Activated naive CD8-positive, alpha-beta T cell treated with anti-CD3 and anti-CD28 coated beads, Interleukin-2, amount 50 U/mL, for 16 hours (primary cell): Measurements from ENCODE around the gene ZNF765.
A peak's percentile ranks its signal among the peaks of the same experiment; 100 is the strongest.
"Not testable (repeated sequence)": the region's sequence is repeated elsewhere in the genome, so short reads cannot be mapped to it uniquely, and the experiment has no call there.

ENCODE experiments used
- DNase-seq: peaks from one replicate; pipeline ENCODE4 v3.0.0-alpha.2; 2020; ENCODE audit warnings: low read depth, low spot score

ZNF765 gene

DNA sequence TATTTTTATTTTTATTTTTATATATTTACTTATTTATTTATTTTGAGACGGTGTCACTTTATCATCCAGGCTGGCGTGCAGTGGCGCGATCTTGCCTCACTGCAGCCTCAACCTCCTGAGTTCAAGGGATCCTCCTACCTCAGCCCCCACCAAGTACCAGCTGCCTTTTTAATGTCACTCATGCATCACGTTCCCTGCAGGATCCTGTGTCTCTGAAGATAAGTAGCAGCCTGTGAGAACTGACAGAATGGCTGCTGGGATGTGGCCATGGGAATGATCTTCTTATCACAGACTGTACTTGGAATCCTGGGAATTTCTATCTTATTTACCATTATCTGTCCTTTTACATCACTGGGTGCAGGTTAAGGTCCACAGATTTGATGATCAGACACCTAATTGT is 27.6 kb downstream of the ZNF765 start:
- DNase-seq = no peak

DNA sequence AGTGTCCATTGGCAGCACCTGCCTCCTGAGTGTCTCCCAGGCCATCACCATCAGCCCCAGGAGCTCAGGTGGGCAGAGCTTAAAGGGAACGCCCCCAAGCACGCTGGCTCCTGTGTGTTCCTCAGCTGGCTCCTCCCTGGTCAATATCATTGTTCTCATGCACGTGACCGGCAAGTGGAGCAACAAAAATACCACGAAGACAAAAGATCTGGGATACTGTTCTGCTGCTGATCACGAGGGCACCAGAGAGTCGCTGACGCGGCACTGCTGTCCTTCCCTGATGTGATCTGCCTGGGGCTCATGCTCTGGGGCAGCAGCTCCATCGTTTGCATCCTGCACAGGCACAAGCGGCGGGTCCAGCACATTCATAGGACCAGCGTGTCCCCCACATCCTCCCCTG is 28.1 kb downstream of the ZNF765 start:
- not testable (repeated sequence) for DNase-seq

DNA sequence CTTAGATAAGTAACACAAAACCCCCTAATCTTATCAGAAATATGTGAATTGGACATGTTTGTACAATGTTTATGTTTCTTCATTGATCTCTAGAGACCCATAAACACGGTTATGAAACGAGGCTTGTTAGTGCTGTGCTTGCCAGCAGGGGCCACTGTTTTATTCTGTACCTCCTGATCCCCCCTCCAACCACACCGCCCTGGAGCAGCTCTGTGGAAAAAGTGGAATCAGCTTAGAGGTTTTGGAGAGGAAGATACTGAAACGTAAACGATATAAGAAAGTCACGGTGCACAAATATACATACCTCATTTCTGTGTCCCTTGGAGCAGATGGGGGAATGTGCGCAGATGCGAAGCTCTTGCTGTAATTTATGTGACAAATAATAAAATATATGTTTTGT is 28.7 kb downstream of the ZNF765 start:
- not testable (repeated sequence) for DNase-seq

DNA sequence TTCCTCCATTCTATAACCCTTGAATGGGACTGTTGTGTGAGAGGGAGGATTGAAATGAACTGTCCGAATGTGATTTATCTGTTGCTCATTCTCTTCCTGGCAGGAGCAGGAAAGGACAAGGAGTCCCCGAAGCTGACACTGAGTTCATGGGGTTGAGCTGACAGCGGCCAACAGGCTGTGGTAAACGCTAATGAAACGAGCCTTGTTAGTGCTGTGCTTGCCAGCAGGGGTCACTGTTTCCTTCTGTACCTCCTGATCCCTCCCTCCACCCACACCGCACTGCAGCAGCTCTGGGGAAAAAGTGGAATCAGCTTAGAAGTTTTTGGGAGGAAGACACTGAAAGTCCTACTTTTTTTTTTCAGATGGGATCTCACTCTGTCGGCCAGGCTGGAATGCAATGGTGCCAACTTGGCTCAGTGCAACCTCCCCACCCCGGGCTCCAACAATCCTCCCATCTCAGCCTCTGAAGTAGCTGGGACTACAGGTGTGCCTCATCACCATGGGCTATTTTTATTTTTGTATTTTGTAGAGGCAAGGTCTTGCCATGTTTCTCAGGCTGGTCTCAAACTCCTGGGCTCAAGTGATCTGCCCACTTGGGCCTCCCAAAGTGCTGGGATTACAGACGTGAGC is 30.1 kb downstream of the ZNF765 start:
- peak; percentile 39 for DNase-seq

DNA sequence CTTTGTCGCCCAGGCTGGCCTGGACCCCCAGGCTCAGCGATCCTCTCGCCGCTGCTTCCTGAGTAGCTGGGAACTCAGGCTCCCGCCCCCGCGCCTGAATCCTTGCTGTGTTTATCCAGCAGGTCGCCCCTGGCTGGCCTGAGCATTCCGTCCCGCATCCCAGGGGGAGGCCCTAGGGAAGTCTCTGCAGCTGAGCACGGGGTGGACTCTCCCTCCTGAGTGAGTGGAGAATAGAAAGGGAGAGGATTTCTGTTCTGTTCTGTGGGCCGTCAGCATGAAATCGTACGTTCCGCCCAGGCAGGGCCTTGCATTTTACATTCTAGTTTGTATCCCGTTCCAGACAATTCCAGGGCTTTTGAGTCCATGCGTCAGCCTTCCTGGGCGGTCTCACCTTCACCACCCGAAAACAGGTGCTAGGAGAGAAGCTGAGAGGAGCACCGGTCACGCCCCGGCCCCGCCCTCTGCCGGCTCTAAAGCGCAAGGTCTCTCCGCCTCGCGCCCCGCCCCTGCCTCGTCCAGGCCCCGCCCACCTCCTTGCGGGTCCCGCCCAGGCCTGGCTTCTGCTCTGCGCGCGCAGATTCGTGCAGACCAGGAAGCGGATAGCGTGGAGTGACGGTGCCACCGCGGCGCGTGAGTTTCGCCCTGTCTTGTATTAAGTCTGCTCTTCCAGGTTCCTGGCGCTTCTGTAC is 36.6 kb downstream of the ZNF765 start, which contains the start of gene ZNF761:
Gene ZNF761 (plus strand): TSS at position 586 of the 689 bp plus-strand sequence. CDS start 15,285 bp downstream, outside the sequence.
- DNase-seq = peak; percentile 94

DNA sequence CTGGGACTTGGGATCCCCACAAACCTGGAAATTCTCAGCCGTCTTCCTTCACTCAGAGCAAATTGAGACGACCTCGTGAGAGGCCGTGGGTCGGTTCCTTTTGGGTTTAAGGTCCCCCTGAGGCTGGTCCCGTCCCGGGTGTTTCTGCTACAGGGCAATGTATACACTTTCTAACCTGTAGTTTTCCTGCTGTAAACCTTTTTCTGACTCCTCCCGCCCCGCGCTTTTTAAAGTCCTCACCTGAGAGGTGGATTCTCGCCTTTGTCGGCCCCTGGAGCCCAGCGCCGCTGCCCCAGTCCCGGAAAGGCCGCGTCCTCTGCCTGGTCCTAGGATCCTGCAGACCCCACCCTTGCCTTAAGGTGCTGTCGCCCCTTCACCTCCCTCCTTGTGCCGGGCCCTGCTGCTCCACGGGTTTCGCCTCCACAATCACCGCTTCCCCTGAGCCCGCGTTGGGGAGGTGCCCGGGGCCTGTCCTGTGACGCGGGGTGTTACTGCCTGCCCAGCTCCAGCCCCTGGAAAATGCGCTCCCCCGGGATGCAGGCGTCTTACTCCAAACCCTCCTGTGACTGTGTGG is 37.2 kb downstream of the ZNF765 start:
- no peak for DNase-seq

DNA sequence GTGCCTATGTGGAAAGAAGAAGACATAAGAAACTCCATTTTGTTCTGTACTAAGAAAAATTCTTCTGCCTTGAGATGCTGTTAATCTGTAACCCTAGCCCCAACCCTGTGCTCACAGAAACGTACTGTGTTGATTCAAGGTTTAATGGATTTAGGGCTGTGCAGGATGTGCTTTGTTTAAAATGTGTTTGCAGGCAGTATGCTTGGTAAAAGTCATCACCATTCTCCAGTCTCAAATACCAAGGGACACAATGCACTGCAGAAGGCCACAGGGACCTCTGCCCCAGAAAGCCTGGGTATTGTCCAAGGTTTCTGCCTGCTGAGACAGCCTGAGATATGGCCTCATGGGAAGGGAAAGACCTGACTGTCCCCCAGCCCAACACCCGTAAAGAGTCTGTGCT is 48.9 kb downstream of the ZNF765 start:
- not testable (repeated sequence) for DNase-seq

DNA sequence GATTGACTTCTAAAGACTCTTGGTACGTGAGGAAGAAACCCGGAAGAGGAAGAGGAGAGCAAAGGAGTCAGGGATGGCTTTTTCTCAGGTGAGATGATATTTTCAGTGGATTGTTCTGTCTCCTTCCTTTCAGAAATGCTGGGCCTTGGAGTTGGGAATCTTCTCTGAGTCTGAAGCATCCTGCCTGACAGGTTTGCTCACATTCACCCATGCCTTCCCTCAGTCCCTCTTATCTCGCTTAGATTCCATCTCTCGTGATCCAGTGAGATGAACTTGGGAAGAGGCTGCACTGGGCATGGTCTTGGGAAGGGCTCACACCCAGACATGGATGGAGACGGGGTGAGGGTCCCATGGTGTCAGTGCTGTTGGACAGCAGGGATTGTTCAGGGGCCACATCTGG is 52.2 kb downstream of the ZNF765 start:
- DNase-seq = not testable (repeated sequence)

DNA sequence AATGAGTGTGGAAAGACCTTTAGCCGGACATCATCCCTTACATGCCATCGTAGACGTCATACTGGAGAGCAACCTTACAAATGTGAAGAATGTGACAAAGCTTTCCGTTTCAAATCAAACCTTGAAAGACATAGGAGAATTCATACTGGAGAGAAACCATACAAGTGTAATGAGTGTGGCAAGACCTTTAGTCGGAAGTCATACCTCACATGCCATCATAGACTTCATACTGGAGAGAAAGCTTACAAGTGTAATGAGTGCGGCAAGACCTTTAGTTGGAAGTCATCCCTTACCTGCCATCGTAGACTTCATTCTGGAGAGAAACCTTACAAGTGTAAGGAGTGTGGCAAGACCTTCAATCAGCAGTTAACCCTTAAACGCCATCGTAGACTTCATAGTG is 60.9 kb downstream of the ZNF765 start:
- no peak for DNase-seq

DNA sequence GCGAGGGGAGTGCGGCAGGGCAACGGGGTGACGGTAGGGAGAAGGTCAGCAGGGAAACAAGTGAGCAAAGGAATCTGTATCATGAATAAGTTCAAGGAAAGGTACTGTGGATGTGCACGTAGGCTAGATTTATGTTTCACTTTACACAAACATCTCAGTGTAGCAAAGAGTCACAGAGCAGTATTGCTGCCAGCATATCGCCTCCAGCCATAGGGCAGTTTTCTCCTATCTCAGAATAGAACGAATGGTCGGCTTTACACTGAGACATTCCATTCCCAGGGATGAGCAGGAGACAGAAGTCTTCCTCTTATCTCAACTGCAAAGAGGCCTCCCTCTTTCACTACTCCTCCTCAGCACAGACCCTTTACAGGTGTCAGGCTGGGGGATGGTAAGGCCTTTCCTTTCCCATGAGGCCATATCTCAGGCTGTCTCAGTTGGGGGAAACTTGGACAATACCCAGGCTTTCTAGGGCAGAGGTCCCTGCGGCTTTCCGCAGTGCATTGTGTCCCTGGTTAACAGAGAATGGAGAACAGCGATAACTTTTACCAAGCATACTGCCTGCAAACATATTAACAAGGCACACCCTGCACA is 65.3 kb downstream of the ZNF765 start:
- not testable (repeated sequence) for DNase-seq

DNA sequence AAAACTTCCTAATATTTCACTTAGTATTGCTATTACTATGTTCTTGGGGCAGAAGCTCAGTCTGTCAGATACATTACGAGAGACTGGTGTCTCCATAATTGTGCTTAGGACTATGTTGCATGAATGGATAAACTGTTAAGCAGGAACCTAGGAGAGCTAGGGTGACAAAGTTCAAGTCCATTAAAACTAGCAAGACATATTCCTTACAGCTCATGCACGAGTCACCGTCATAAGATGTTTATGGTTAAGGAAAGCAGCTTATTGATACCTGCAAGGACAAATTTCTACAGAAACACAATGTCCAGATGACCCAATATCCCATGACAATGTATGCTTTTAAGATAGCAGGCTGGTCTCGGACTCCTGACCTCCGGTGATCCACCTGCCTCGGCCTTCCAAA is 66.9 kb downstream of the ZNF765 start:
- no peak for DNase-seq

DNA sequence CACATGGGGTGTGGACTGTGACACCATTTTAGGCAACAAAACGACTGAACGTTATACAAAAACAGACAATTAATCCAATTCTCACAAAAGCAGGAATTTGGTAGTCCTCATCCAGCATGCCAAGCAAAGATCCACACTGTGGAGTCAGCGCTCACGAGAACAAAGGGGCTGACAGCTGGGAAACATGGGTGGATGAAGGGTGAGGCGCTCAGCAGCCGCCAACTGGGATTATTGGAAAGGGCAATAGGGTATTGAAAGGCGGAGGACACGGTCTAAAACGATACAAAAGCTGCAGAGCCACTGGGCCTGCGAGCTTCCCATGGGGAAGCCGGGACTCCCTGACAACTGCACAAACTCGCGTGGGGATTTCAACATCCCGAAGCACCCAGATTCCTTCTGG is 67.9 kb downstream of the ZNF765 start:
- no peak for DNase-seq

DNA sequence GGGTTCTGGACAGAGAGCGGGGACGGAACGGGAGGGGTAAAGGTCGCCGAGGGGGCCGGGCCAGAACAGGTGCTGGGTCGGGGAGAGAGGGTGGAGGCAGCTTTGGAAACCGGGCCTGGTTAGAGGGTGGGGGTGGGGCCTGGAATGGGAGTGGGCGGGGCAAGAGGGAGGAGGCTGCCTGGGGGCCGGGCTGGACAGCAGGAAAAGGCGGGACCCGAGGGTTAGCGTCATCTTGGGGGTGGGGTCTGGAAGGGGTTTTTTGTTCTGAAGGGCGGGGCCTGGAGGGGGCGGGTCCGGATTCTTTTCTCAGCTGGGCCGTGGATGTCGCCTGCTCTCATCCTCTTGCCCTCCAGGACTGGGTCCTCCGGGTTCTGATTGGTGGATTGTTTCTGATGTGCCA is 68.3 kb downstream of the ZNF765 start:
- DNase-seq = no peak

DNA sequence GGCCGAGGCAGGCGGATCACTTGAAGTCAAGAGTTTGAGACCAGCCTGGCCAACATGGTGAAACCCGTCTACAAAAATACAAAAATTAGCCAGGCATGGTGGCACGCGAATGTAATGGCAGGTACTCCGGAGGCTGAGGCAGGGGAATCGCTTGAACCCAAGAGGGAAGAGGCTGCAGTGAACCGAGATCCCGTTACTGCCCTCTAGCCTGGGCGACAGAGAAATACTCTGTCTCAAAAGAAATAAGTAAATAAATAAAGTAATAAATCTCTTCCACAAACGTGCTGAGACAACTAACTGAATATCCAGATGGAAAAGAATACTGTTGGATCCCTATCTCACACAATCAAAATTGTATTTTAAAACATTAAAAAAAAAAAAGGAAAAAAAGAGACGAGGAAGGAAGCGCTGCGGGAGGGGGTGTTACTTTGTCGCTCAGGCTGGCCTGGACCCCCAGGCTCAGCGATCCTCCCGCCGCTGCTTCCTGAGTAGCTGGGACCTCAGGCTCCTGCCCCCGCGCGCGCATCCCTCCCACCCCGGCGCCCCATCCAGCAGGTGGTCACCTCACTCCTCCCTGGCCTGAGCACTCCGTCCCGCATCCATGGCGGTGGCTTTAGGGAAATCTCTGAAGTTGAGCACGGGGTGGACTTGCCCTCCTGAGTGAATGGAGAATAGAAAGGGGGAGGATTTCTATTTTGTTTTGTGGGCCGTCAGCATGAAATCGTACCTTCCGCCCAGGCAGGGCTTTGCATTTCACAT is 72.0 kb downstream of the ZNF765 start:
- DNase-seq = no peak

DNA sequence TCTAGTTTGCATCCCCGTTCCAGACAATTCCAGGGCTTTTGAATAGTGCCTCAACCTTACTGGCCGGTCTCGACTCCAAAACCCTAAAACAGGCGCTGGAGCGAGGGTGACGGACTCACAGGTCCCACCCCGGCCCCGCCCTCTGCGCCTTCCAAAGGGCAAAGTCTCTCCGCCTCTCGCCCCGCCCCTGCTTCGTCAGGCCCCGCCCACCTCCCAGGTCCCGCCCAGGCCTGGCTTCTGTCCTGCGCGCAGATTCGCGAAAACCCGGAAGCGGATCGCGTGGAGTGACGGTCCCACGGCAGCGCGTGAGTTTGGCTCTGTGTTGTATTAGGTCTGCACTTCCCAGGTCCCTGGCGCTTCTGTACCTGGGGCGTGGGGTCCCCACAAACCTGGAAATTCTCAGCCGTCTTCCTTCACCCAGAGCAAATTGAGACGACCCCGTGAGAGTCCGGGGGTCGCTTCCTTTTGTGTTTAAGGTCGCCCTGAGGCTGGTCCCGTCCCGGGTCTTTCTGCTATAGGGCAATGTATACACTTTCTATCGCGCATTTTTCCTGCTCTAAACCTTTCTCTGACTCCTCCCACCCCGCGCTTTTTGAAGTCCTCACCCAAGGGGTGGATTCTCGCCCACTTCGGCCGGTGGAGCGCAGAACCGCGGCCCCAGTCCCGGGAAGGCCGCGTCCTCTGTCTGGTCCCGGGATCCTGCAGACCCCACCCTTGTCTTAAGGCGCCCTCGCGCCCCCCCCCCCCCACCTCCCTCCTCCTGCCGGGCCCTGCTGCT is 72.7 kb downstream of the ZNF765 start, which contains the start of gene ZNF813:
Gene ZNF813 (plus strand): TSS at position 249 of the 778 bp plus-strand sequence. CDS start 16,090 bp downstream, outside the sequence.
- peak; percentile 94 for DNase-seq

DNA sequence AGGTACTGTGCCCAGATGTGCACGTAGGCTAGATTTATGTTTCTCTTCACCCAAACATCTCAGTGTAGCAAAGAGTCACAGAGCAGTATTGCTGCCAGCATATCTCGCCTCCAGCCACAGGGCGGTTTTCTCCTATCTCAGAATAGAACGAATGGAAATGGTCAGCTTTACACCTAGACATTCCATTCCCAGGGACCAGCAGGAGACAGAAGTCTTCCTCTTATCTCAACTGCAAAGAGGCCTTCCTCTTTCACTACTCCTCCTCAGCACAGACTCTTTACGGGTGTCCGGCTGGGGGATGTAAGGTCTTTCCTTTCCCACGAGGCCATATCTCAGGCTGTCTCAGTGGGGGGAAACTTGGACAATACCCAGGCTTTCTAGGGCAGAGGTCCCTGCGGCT is 73.7 kb downstream of the ZNF765 start:
- not testable (repeated sequence) for DNase-seq

DNA sequence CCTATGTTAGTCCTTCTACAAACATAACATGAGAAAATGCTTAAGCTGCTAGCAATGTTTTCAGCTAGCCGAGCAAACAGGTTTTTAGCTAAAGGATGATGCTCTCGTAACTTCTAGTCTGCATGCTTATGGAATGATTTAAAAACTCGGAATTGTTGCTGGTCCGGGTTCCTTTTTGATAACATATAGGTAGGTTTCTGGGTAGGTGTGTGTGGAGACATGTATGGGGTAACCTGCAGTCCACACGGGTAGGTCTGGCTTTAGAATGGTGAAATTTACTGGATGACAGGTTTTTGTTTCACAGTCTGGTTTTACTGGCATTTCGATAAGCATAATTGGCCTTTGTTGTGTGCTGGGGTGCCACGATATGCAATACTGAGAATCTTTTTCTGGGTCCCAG is 77.0 kb downstream of the ZNF765 start:
- DNase-seq = no peak

DNA sequence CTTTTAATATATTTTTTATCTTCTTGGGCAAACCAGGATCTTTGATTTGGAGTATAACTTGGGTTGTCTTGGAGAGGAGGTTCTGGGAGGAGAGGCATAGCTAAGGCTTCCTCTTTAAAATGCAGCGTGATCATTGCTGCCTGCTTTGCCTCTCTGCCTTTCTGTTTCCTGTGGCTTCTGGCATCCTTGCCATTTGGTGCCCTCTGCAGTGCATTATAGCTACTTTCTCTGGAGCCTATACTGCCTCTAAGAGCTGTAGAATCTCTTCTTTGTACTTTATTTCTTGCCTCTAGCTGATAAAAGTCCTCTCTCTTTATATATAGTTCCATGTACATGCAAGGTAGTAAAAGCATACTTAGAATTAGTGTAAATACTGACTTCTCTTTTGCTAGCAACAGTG is 79.9 kb downstream of the ZNF765 start:
- DNase-seq = not testable (repeated sequence)

DNA sequence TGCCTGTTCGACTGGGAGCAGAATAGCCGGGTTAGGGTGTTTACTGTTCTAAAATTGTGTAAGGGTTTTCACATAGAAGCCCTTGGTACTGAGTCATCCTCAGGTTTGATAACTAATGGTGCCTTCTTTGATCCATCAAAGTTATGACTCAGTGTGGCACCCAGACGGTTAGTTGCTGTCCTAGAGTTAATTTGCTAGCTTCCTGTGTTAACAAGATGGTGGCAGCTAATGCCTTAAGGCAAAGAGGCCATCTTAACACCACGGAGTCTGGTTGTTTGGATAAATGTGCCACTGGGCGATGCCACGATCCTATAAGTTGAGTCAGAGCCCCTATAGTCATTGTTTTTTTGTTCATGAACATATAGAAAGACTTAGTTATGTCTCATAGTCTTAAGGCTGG is 80.5 kb downstream of the ZNF765 start:
- DNase-seq = not testable (repeated sequence)
